Measurements from ENCODE around the gene TBP. TPM values are rescaled to one million over a fixed set of nuclear protein-coding genes. Genes with fewer than 3 reads are reported as not detected.
A peak's percentile ranks its signal among the peaks of the same experiment; 100 is the strongest.

The TBP gene
- total and polyA plus RNA-seq, 12 donors: 10.4 to 27.8 (median 15.1) TPM

GRCh38 chr6:170529839-170530469, 24.2 kb upstream of the TBP start:
- H3K27me3 ChIP-seq: no peaks in the 10 kb centered on the region
- DNase-seq: peak; percentile 78 to 94 (median 85)
- H3K9me3 ChIP-seq (replicated peaks in 1 of 3): no peaks in the 10 kb centered on the region
- H3K4me3 ChIP-seq: no peak overlapping the region
- H3K36me3 ChIP-seq (replicated peaks in 1 of 2): peaks cover 0 to 23% of the 10 kb centered on the region in 2 donors
- intact Hi-C loops (cut with DNase I): loop anchor here (10.0 kb wide), 2 partner anchors 695 to 735 kb away; no protein-coding TSS in a partner anchor
- H3K27ac ChIP-seq: no peak overlapping the region
- H3K4me1 ChIP-seq (replicated peaks in 1 of 2): no peaks in the 10 kb centered on the region
- TF ChIP-seq CTCF (IDR thresholded peaks at IDR 0.05) (peak; percentile 68 to 86 (median 84)), POLR2A (IDR thresholded peaks at IDR 0.05) (no peak)
- WGBS, 4 donors: 22 to 39% (median 31%) methylated on average over 5 of the region's 5 CpGs

- H3K4me1 ChIP-seq (replicated peaks in 1 of 2): no peaks in the 10 kb centered on the region
- no peak for TF ChIP-seq POLR2A (IDR thresholded peaks at IDR 0.05)
- TF ChIP-seq CTCF (IDR thresholded peaks at IDR 0.05): no peak
Measured at GRCh38 chr6:170532867-170533488, 21.2 kb upstream of the TBP start.

GRCh38 chr6:170533792-170534191, 20.4 kb upstream of the TBP start:
- 83 to 90% (median 86%) methylated on average over 2 of the region's 2 CpGs for WGBS, 4 donors
- Histone ChIP-seq H3K27ac (no peak overlapping the region), H3K4me3 (no peak overlapping the region), H3K9me3 (replicated peaks in 1 of 3) (no peaks in the 10 kb centered on the region), H3K36me3 (replicated peaks in 1 of 2) (peaks cover 0 to 61% of the 10 kb centered on the region in 2 donors), H3K4me1 (replicated peaks in 1 of 2) (no peaks in the 10 kb centered on the region), H3K27me3 (no peaks in the 10 kb centered on the region)
- TF ChIP-seq CTCF (IDR thresholded peaks at IDR 0.05): no peak
- TF ChIP-seq POLR2A (IDR thresholded peaks at IDR 0.05): no peak
- intact Hi-C loops (cut with DNase I): loop anchor here in 1 of 2 donors (10.0 kb wide), 1 partner anchor 699 kb away; no protein-coding TSS in a partner anchor
- DNase-seq: no peak

More at GRCh38 chr6:170532867-170533488, 21.2 kb upstream of the TBP start:
- intact Hi-C loops (cut with DNase I): loop anchor here in 1 of 2 donors (10.0 kb wide), 1 partner anchor 698 kb away; no protein-coding TSS in a partner anchor
- Histone ChIP-seq H3K27me3 (no peaks in the 10 kb centered on the region), H3K27ac (no peak overlapping the region), H3K4me3 (no peak overlapping the region), H3K9me3 (replicated peaks in 1 of 3) (no peaks in the 10 kb centered on the region), H3K36me3 (replicated peaks in 1 of 2) (peaks cover 0 to 53% of the 10 kb centered on the region in 2 donors)
- DNase-seq: no peak
- 86 to 88% (median 87%) methylated on average over 7 of the region's 7 CpGs for WGBS, 4 donors

- no peak overlapping the region for H3K4me3 ChIP-seq
- peaks cover 0 to 73% of the 10 kb centered on the region in 2 donors for H3K36me3 ChIP-seq (replicated peaks in 1 of 2)
- intact Hi-C loops (cut with DNase I): loop anchor here in 1 of 2 donors (10.0 kb wide), 1 partner anchor 700 kb away; no protein-coding TSS in a partner anchor
- no peak overlapping the region for H3K27ac ChIP-seq
- 87 to 93% (median 90%) methylated on average over 5 of the region's 5 CpGs for WGBS, 4 donors
- TF ChIP-seq POLR2A (IDR thresholded peaks at IDR 0.05) (no peak), CTCF (IDR thresholded peaks at IDR 0.05) (no peak)
- no peaks in the 10 kb centered on the region for H3K9me3 ChIP-seq (replicated peaks in 1 of 3)
- H3K27me3 ChIP-seq: no peaks in the 10 kb centered on the region
- no peaks in the 10 kb centered on the region for H3K4me1 ChIP-seq (replicated peaks in 1 of 2)
- DNase-seq: no peak
Measured at GRCh38 chr6:170535004-170535403, 19.2 kb upstream of the TBP start.

Data from adrenal gland (tissue), 12 donors.